ENCODE data around the gene MORN1. TPM values are rescaled to one million over a fixed set of nuclear protein-coding genes. Genes with fewer than 3 reads are reported as not detected.

The MORN1 gene
- total and polyA plus RNA-seq, 9 of the 15 experiments (the other 6 are each of a cell fraction or from before 2014, with no cell fraction given), result 0.24 to 9.3 (median 4.2) TPM

DNA sequence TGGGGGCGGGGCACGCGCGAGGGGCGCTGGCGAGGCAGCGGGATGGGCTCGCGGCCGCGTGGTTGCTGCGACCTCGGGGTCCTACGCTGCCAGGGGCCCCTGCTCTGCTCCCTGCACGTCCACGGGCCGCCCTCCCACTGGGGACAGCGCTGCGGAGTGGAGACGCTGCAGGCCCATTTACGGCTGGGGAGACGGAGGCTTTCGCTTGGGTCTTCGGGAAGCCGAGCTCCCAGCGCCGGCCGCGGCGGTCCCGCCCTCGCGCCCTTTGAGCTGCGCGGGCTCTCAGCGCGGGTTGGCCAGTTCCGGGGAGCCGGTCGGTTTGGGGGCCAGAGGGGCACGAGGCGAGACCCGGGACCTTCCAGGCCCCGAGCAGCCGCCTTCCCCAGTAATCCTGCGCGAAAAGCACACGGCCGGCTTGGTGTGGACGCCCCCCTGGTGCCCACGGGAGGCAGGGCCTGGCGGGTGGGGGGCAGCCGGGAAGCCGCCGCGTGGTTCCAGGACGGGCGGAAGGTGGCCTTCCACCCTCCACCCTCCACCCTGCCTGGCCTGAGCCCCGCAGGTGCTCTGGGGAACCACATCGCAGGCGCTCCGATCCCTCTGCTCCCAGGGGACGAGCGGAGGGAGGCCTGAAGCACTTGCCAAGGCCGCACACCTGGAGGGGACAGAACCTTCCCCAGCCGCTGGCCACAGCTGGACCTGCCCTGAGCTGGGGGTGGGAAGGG is 21.6 kb upstream of the MORN1 start (continued):
- TF ChIP-seq, protein P1, sequence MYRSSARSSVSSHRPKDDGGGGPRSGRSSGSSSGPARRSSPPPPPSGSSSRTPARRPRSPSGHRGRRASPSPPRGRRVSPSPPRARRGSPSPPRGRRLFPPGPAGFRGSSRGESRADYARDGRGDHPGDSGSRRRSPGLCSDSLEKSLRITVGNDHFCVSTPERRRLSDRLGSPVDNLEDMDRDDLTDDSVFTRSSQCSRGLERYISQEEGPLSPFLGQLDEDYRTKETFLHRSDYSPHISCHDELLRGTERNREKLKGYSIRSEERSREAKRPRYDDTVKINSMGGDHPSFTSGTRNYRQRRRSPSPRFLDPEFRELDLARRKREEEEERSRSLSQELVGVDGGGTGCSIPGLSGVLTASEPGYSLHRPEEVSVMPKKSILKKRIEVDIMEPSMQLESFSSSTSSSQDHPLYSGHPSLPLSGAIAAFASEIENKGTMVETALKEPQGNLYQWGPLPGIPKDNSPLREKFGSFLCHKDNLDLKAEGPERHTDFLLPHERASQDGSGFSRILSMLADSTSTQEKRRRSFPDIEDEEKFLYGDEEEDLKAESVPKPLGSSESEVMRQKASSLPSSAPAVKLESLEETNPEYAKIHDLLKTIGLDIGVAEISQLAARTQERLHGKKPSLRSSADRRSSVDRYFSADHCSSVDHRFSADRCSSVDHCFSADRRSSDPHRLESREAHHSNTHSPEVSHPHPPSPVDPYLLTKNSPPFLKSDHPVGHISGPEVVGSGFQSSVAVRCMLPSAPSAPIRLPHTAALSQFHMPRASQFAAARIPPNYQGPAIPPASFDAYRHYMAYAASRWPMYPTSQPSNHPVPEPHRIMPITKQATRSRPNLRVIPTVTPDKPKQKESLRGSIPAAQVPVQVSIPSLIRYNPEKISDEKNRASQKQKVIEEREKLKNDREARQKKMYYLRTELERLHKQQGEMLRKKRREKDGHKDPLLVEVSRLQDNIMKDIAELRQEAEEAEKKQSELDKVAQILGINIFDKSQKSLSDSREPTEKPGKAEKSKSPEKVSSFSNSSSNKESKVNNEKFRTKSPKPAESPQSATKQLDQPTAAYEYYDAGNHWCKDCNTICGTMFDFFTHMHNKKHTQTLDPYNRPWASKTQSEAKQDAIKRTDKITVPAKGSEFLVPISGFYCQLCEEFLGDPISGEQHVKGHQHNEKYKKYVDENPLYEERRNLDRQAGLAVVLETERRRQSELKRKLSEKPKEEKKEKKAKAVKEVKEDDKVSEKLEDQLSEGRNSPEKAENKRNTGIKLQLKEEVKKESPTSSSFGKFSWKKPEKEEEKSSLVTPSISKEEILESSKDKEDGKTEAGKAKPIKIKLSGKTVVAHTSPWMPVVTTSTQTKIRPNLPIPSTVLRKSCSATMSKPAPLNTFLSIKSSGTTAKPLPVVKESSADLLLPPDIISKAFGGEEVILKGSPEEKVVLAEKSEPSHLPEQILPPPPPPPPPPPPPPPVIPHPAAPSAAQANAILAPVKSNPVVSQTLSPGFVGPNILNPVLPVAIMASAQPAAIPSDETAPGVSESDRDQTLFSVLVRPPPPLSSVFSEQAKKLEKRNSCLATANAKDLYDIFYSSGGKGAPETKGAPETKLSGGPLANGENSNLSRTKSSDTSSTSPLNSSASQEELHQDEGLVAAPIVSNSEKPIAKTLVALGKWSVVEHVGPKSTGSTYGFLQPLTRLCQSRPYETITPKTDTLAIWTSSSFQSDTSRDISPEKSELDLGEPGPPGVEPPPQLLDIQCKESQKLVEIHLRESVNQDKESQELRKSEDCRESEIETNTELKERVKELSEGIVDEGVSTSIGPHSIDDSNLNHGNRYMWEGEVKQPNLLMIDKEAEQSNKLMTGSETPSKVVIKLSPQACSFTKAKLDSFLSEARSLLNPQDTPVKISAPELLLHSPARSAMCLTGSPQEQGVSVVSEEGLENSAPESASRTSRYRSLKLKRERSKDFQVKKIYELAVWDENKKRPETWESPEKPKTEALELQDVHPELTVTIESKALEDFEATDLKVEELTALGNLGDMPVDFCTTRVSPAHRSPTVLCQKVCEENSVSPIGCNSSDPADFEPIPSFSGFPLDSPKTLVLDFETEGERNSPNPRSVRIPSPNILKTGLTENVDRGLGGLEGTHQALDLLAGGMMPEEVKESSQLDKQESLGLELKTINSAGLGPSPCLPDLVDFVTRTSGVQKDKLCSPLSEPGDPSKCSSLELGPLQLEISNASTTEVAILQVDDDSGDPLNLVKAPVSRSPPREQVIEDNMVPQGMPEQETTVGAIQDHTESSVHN (IDR thresholded peaks at IDR 0.05; ENCODE audit: borderline replicate concordance in 1 of 2, low read depth in 1 of 2), result no peak
- no peak for TF ChIP-seq TGIF2 (CRISPR knock-in tag; IDR thresholded peaks at IDR 0.05)
- peak; percentile 68; the same call in 1 of the 2 replicates for TF ChIP-seq THAP7 (CRISPR knock-in tag; IDR thresholded peaks at IDR 0.05)
- no peak for TF ChIP-seq ERF (CRISPR knock-in tag; IDR thresholded peaks at IDR 0.05)
- peak; percentile 54; the same call in 1 of the 2 replicates for TF ChIP-seq CHD2 (IDR thresholded peaks at IDR 0.05; ENCODE audit: low read depth, low read length)
- TF ChIP-seq SPI1 (IDR thresholded peaks at IDR 0.05; ENCODE audit: borderline replicate concordance, low read depth, low read length), result no peak
- TF ChIP-seq CBX8 (IDR thresholded peaks at IDR 0.05; ENCODE audit: borderline replicate concordance, extremely low read depth, low read depth, low read length, poor library complexity, severe bottlenecking), result no peak
- peak; percentile 87 to 89 for TF ChIP-seq NRF1 (conservative IDR thresholded peaks at IDR 0.05 in 1 of 2, IDR thresholded peaks at IDR 0.05 in 1 of 2)
- no peak for TF ChIP-seq TAF1 (IDR thresholded peaks at IDR 0.05; ENCODE audit: control insufficient read depth, extremely low read depth, insufficient read depth, low read length, severe bottlenecking)
- 0 out of 2 replicates have a peak, but pooled peaks have one; percentile 17 for TF ChIP-seq BCOR (IDR thresholded peaks at IDR 0.05)
- TF ChIP-seq MECOM (CRISPR knock-in tag; IDR thresholded peaks at IDR 0.05), result no peak
- no peak for TF ChIP-seq ZNF280B (CRISPR knock-in tag; IDR thresholded peaks at IDR 0.05)
- TF ChIP-seq ZNF143 (CRISPR knock-in tag; IDR thresholded peaks at IDR 0.05), result no peak

Data from K562 (cell line).